ENCODE results near the gene PPM1D.

- TF ChIP-seq GATA2 (IDR thresholded peaks at IDR 0.05; ENCODE audit: low read depth, low read length) (no peak), GATA3 (IDR thresholded peaks at IDR 0.05; ENCODE audit: low read depth, low read length) (no peak)
Observed at GRCh38 chr17:60699090-60699489, 99.1 kb downstream of the PPM1D start.
